PC-9 (cell line): ENCODE data around the gene LMF1.

Experiments used
- CTCF ChIP-seq: fragments of 200-600 bp; sonication (generic); conservative IDR thresholded peaks from 2 replicates; pipeline ENCODE4 v1.6.1; 2017; ENCODE audit warnings: mixed run types, antibody characterized with exemption, mild to moderate bottlenecking, moderate library complexity
- EZH2 ChIP-seq: fragments of 200-600 bp; sonication (generic); IDR thresholded peaks from 2 replicates; pipeline ENCODE4 v1.8.0; 2017; ENCODE audit warnings: antibody characterized with exemption, low read depth

- TF ChIP-seq EZH2 (no peak), CTCF (no peak)
These were observed 28.2 kb downstream of the LMF1 start for GRCh38 chr16:942436-943060.
